Fibroblast of mammary gland (primary cell): ENCODE results near the gene RBBP7.

Experiments
- DNase-seq: peaks from one replicate; pipeline ENCODE4 v3.0.0-alpha.2; 2010; ENCODE audit warnings: low read depth
- H3K4me3 ChIP-seq: 2 replicates; pipeline ENCODE4 v1.5.1; 2011; ENCODE audit warnings: low read depth, mild to moderate bottlenecking, low read length, moderate library complexity; ENCODE audit not compliant: control insufficient read depth
- CTCF ChIP-seq: conservative IDR thresholded peaks from 2 replicates; pipeline ENCODE4 v1.5.1; 2011; ENCODE audit warnings: low read depth, low read length, inconsistent platforms; ENCODE audit not compliant: control insufficient read depth, insufficient read depth

RBBP7 gene

GRCh38 chrX:16870095-16870861, at the start of gene RBBP7:
TSS of gene RBBP7 (minus strand) at chrX:16870362. CDS start at chrX:16870053, 309 bp downstream.
- peak; percentile 90 for DNase-seq
- H3K4me3 ChIP-seq: peak within 1 kb of the TSS; percentile 78
- no peak for TF ChIP-seq CTCF

- no peak overlapping the region for H3K4me3 ChIP-seq
- no peak for DNase-seq
- no peak for TF ChIP-seq CTCF
Measured at GRCh38 chrX:16918979-16919378, 48.8 kb upstream of the RBBP7 start.

- no peak overlapping the region for H3K4me3 ChIP-seq
- no peak for TF ChIP-seq CTCF
- DNase-seq: no peak
Measured at GRCh38 chrX:16917120-16917519, 47.0 kb upstream of the RBBP7 start.

GRCh38 chrX:16916561-16916960, 46.4 kb upstream of the RBBP7 start:
- DNase-seq: no peak
- TF ChIP-seq CTCF: no peak
- H3K4me3 ChIP-seq: no peak overlapping the region

GRCh38 chrX:16914058-16914457, 43.9 kb upstream of the RBBP7 start:
- TF ChIP-seq CTCF: no peak
- DNase-seq: peak; percentile 16
- no peak overlapping the region for H3K4me3 ChIP-seq

- no peak for TF ChIP-seq CTCF
- no peak overlapping the region for H3K4me3 ChIP-seq
- no peak for DNase-seq
Measured at GRCh38 chrX:16910376-16910775, 40.2 kb upstream of the RBBP7 start.
